Nephron (organoid): ENCODE data around the gene CTNNA3.

Experiments
- H3K27ac Mint-ChIP-seq, 3 experiments: 2 replicates each; pipeline ENCODE4 v1.8.0; 2020; ENCODE audit warnings: mixed read lengths in 3 of 3, mild to moderate bottlenecking in 2 of 3, moderate library complexity in 1 of 3
- H3K27me3 Mint-ChIP-seq: 2 replicates; pipeline ENCODE4 v1.8.0; 2021; ENCODE audit warnings: low read depth, mild to moderate bottlenecking, moderate library complexity, mixed read lengths
- H3K36me3 Mint-ChIP-seq: 2 replicates; pipeline ENCODE4 v1.8.0; 2020; ENCODE audit warnings: low read depth, mixed read lengths
- H3K4me1 Mint-ChIP-seq: 2 replicates; pipeline ENCODE4 v1.8.0; 2020; ENCODE audit warnings: mixed read lengths
- H3K4me3 Mint-ChIP-seq, 3 experiments: 2 replicates each; pipeline ENCODE4 v1.8.0; 2020; ENCODE audit warnings: mild to moderate bottlenecking in 3 of 3, mixed read lengths in 3 of 3, moderate library complexity in 2 of 3
- H3K9me3 Mint-ChIP-seq: 2 replicates; pipeline ENCODE4 v1.8.0; 2020; ENCODE audit warnings: mixed read lengths
- CTCF ChIP-seq, 3 experiments: fragments of 200-600 bp; sonication (generic); IDR thresholded peaks; one replicate each; pipeline ENCODE4 v1.5.0; 2021; ENCODE audit warnings: antibody characterized with exemption in 3 of 3; ENCODE audit not compliant: unreplicated experiment in 3 of 3

The CTNNA3 gene

GRCh38 chr10:65945061-65945460 lies 1750.9 kb downstream of the CTNNA3 start:
- Mint-ChIP-seq H3K36me3 (no peaks in the 10 kb centered on the region), H3K4me3 (no peak overlapping the region), H3K27me3 (no peaks in the 10 kb centered on the region), H3K4me1 (peaks cover 11% of the 10 kb centered on the region), H3K9me3 (no peaks in the 10 kb centered on the region), H3K27ac (no peak overlapping the region)
- no peak for TF ChIP-seq CTCF (IDR thresholded peaks at IDR 0.05; ENCODE audit: unreplicated experiment in 3 of 3)

- no peak overlapping the region for H3K4me3 Mint-ChIP-seq
- H3K4me1 Mint-ChIP-seq, result peaks cover 11% of the 10 kb centered on the region
- H3K27me3 Mint-ChIP-seq, result no peaks in the 10 kb centered on the region
- H3K9me3 Mint-ChIP-seq, result no peaks in the 10 kb centered on the region
- TF ChIP-seq CTCF (IDR thresholded peaks at IDR 0.05; ENCODE audit: unreplicated experiment in 3 of 3), result no peak
- H3K27ac Mint-ChIP-seq, result no peak overlapping the region
- no peaks in the 10 kb centered on the region for H3K36me3 Mint-ChIP-seq
Observed at GRCh38 chr10:65943451-65943850, 1752.5 kb downstream of the CTNNA3 start.

GRCh38 chr10:65940816-65941662 lies 1755.0 kb downstream of the CTNNA3 start:
- H3K36me3 Mint-ChIP-seq, result no peaks in the 10 kb centered on the region
- H3K27ac Mint-ChIP-seq, result no peak overlapping the region
- H3K9me3 Mint-ChIP-seq, result no peaks in the 10 kb centered on the region
- TF ChIP-seq CTCF (IDR thresholded peaks at IDR 0.05; ENCODE audit: unreplicated experiment in 3 of 3), result no peak
- H3K4me3 Mint-ChIP-seq, result no peak overlapping the region
- no peaks in the 10 kb centered on the region for H3K27me3 Mint-ChIP-seq
- H3K4me1 Mint-ChIP-seq, result peaks cover 11% of the 10 kb centered on the region

- TF ChIP-seq CTCF (IDR thresholded peaks at IDR 0.05; ENCODE audit: unreplicated experiment in 3 of 3), result no peak
- Mint-ChIP-seq H3K4me3 (no peak overlapping the region), H3K27me3 (no peaks in the 10 kb centered on the region), H3K4me1 (peaks cover 11% of the 10 kb centered on the region), H3K36me3 (no peaks in the 10 kb centered on the region), H3K9me3 (no peaks in the 10 kb centered on the region), H3K27ac (no peak overlapping the region)
Observed at GRCh38 chr10:65940105-65940504, 1755.9 kb downstream of the CTNNA3 start.

- Mint-ChIP-seq H3K9me3 (no peaks in the 10 kb centered on the region), H3K4me3 (peak overlapping the region in 1 of 3 experiments; percentile 22), H3K27me3 (no peaks in the 10 kb centered on the region), H3K27ac (peak overlapping the region; percentile 41 to 61 (median 53)), H3K4me1 (peaks cover 31% of the 10 kb centered on the region), H3K36me3 (no peaks in the 10 kb centered on the region)
- no peak for TF ChIP-seq CTCF (IDR thresholded peaks at IDR 0.05; ENCODE audit: unreplicated experiment in 3 of 3)
Observed at GRCh38 chr10:65931291-65932070, 1764.5 kb downstream of the CTNNA3 start.
